Prostate gland (tissue), 2 donors: Measurements from ENCODE around the gene UPF3A. TPM values are rescaled to one million over a fixed set of nuclear protein-coding genes. Genes with fewer than 3 reads are reported as not detected.
"Not testable (repeated sequence)": the region's sequence is repeated elsewhere in the genome, so short reads cannot be mapped to it uniquely, and the experiment has no call there.

Experiments
- DNase-seq: peaks from one replicate; pipeline ENCODE4 v3.0.0-alpha.2; 2019; ENCODE audit warnings: low spot score
- H3K27ac ChIP-seq, 2 donors: fragments of 200-600 bp; sonication (generic); 2 replicates each; pipeline ENCODE4 v1.5.1; 2017 to 2019
- H3K27me3 ChIP-seq: fragments of 200-600 bp; sonication (generic); replicated peaks from 2 replicates; pipeline ENCODE4 v1.5.1; 2019; ENCODE audit not compliant: insufficient read depth
- H3K36me3 ChIP-seq, 2 donors: fragments of 200-600 bp; sonication (generic); 1 replicate in 1 of 2; 2 replicates in 1 of 2; pipeline versions ENCODE4 v1.5.1 to v1.8.1; 2017 to 2019
- H3K4me1 ChIP-seq: fragments of 200-600 bp; sonication (generic); replicated peaks from 2 replicates; pipeline ENCODE4 v1.5.1; 2019
- H3K4me3 ChIP-seq, 2 donors: fragments of 200-600 bp; sonication (generic); 2 replicates each; pipeline ENCODE4 v1.5.1; 2017 to 2019
- H3K9me3 ChIP-seq: fragments of 200-600 bp; sonication (generic); 2 replicates; pipeline ENCODE4 v1.5.1; 2017
- CTCF ChIP-seq, 4 experiments: fragments of 200-600 bp in 2 of 4; fragments of 450-650 bp in 2 of 4; sonication (generic) in 2 of 4; IDR thresholded peaks; 1 replicate in 3 of 4; 2 replicates in 1 of 4; pipeline ENCODE4 v1.5.1; 2016 to 2019; ENCODE audit warnings: antibody characterized with exemption in 4 of 4, mild to moderate bottlenecking in 2 of 4, moderate library complexity in 2 of 4
- POLR2A ChIP-seq: fragments of 450-650 bp; IDR thresholded peaks from one replicate; pipeline ENCODE4 v1.6.1; 2016; ENCODE audit warnings: antibody characterized with exemption, mild to moderate bottlenecking
- POLR2AphosphoS5 ChIP-seq: sonication (generic); formaldehyde crosslinking; IDR thresholded peaks from one replicate; pipeline ENCODE4 v1.6.1; 2017; ENCODE audit warnings: antibody characterized with exemption
- WGBS: methylation state at CpG from one replicate; pipeline ENCODE4 v1.1.5; 2018; 5-methylcytosine and 5-hydroxymethylcytosine counted together
- intact Hi-C: fragments of 100-400 bp; cut with DNase I; formaldehyde crosslinking; loops from one replicate; pipeline ENCODE4 v1.14.2; 2022
- microRNA-seq: library from miRNA; unstranded; fragments of <30 nt; microRNA quantifications from one replicate; pipeline ENCODE4, GENCODE V29; 2016
- small RNA-seq, 2 donors: library from RNA; depleted of rRNA; stranded (forward); fragments of <200 nt; gene quantifications; one replicate each; pipeline ENCODE3, GENCODE V24; 2016
- total RNA-seq, 2 donors: library from RNA; depleted of rRNA; stranded (reverse); fragments of >200 nt; gene quantifications; one replicate each; pipeline ENCODE4 v1.1.0, GENCODE V29; 2016

UPF3A gene
- total RNA-seq, 2 donors from 2014 or later = 30.6 to 62.9 TPM

GRCh38 chr13:114341003-114341777 is 59.8 kb downstream of the UPF3A start:
- H3K36me3 ChIP-seq = no peaks in the 10 kb centered on the region
- intact Hi-C loops = no loop called here
- H3K4me3 ChIP-seq = no peak overlapping the region
- H3K27me3 ChIP-seq = no peaks in the 10 kb centered on the region
- no peaks in the 10 kb centered on the region for H3K9me3 ChIP-seq
- TF ChIP-seq CTCF (IDR thresholded peaks at IDR 0.05) (no peak), POLR2AphosphoS5 (no peak), POLR2A (no peak)
- H3K27ac ChIP-seq = no peak overlapping the region
- 64% methylated on average over 14 of the region's 14 CpGs for WGBS
- H3K4me1 ChIP-seq = no peaks in the 10 kb centered on the region
- no peak for DNase-seq

- DNase-seq, H3K27ac ChIP-seq, H3K4me1 ChIP-seq, H3K4me3 ChIP-seq, H3K36me3 ChIP-seq, H3K27me3 ChIP-seq, intact Hi-C loops, H3K9me3 ChIP-seq: not testable (repeated sequence)
- WGBS = 56% methylated on average over 3 of the region's 3 CpGs
Observed at GRCh38 chr13:114347256-114347655, 65.9 kb downstream of the UPF3A start.

- H3K9me3 ChIP-seq, H3K27ac ChIP-seq, H3K27me3 ChIP-seq, DNase-seq, H3K36me3 ChIP-seq, intact Hi-C loops, H3K4me3 ChIP-seq, H3K4me1 ChIP-seq: not testable (repeated sequence)
- TF ChIP-seq CTCF (IDR thresholded peaks at IDR 0.05) = peak in 1 of 4 experiments; percentile 9
- 71% methylated on average over 34 of the region's 34 CpGs for WGBS
Observed at GRCh38 chr13:114352763-114353162, 71.4 kb downstream of the UPF3A start.

- H3K27me3 ChIP-seq, H3K9me3 ChIP-seq, H3K4me1 ChIP-seq, DNase-seq, H3K36me3 ChIP-seq, H3K27ac ChIP-seq, intact Hi-C loops, H3K4me3 ChIP-seq: not testable (repeated sequence)
- 81% methylated on average over 38 of the region's 38 CpGs for WGBS
Observed at GRCh38 chr13:114353382-114353781, 72.0 kb downstream of the UPF3A start.

Small RNA genes lying within 50 kb of the gene (microRNA-seq; reads per million reads assigned to microRNA genes)
- gene MIR4502 = not detected
- gene MIR548AR = not detected

Small RNA genes lying within 50 kb of the gene (small RNA-seq; reads per million reads assigned to genes)
- gene MIR4502 (0 reads per million in 2 donors), gene MIR548AR (0 reads per million in 2 donors)

Other genes with a start within 250 kb of the UPF3A start
- gene RASA3, start 149.0 kb upstream of the UPF3A start, total RNA-seq = 10 to 100 TPM in 1 of 2 donors, 1 to 10 TPM in 1; 8.6 to 12.5 TPM
- under 1 TPM in 1 of 2 donors, not detected in 1; 0.62 TPM for gene CFAP97D2, start 102.3 kb upstream of the UPF3A start, total RNA-seq
- 10 to 100 TPM; 37.7 to 75.0 TPM for gene CDC16, start 46.7 kb upstream of the UPF3A start, total RNA-seq
- gene CHAMP1, start 32.9 kb downstream of the UPF3A start, total RNA-seq = 10 to 100 TPM; 23.0 to 56.3 TPM